KMS-11 (cell line): ENCODE measurements around the gene GRK4.
A peak's percentile ranks its signal among the peaks of the same experiment; 100 is the strongest.

Experiments
- H2AFZ ChIP-seq: fragments of 200-600 bp; sonication (generic); 2 replicates; pipeline ENCODE4 v1.6.1; 2016; ENCODE audit warnings: antibody characterized with exemption, mixed run types, low read depth
- H3K27ac ChIP-seq: fragments of 200-600 bp; sonication (generic); 2 replicates; pipeline ENCODE4 v1.6.1; 2016; ENCODE audit warnings: mild to moderate bottlenecking, mixed run types
- H3K27me3 ChIP-seq: fragments of 200-600 bp; sonication (generic); 2 replicates; pipeline ENCODE4 v1.6.1; 2017; ENCODE audit warnings: mild to moderate bottlenecking, low read depth, mixed run types, moderate library complexity; ENCODE audit not compliant: insufficient read depth
- H3K36me3 ChIP-seq: fragments of 200-600 bp; sonication (generic); 2 replicates; pipeline ENCODE4 v1.6.1; 2017; ENCODE audit warnings: mild to moderate bottlenecking, mixed run types; ENCODE audit not compliant: insufficient read depth
- H3K4me1 ChIP-seq: fragments of 200-600 bp; sonication (generic); 2 replicates; pipeline ENCODE4 v1.6.1; 2016; ENCODE audit warnings: mild to moderate bottlenecking, low read depth, mixed run types; ENCODE audit not compliant: poor library complexity, severe bottlenecking
- H3K4me2 ChIP-seq: fragments of 200-600 bp; sonication (generic); 2 replicates; pipeline ENCODE4 v1.7.0; 2016; ENCODE audit warnings: mild to moderate bottlenecking, mixed run types
- H3K4me3 ChIP-seq: fragments of 200-600 bp; sonication (generic); IDR thresholded peaks from 2 replicates; pipeline ENCODE4 v1.6.1; 2017; ENCODE audit warnings: low read depth, low read length, mixed read lengths; ENCODE audit not compliant: insufficient read depth
- H3K79me2 ChIP-seq: fragments of 200-600 bp; sonication (generic); 2 replicates; pipeline ENCODE4 v1.6.1; 2016; ENCODE audit warnings: low read depth, mixed run types; ENCODE audit not compliant: insufficient read depth
- H3K9ac ChIP-seq: fragments of 200-600 bp; sonication (generic); 2 replicates; pipeline ENCODE4 v1.6.1; 2016; ENCODE audit warnings: mild to moderate bottlenecking, mixed run types
- H4K20me1 ChIP-seq: fragments of 200-600 bp; sonication (generic); 2 replicates; pipeline ENCODE4 v1.6.1; 2016; ENCODE audit warnings: mild to moderate bottlenecking, mixed run types; ENCODE audit not compliant: insufficient read depth
- TF ChIP-seq, protein P1 (sequence below): fragments of 200-600 bp; sonication (generic); conservative IDR thresholded peaks from 2 replicates; pipeline ENCODE4 v1.6.1; 2017; ENCODE audit warnings: low read depth, mild to moderate bottlenecking, antibody characterized with exemption, low read length, moderate library complexity, mixed read lengths

GRK4 gene

GRCh38 chr4:2946812-2947600 is 16.4 kb upstream of the GRK4 start:
- Histone ChIP-seq H3K4me3 (no peak overlapping the region), H3K79me2 (no peaks in the 10 kb centered on the region), H3K4me2 (no peak overlapping the region), H3K4me1 (no peaks in the 10 kb centered on the region), H4K20me1 (no peaks in the 10 kb centered on the region), H3K27me3 (no peaks in the 10 kb centered on the region), H3K36me3 (no peaks in the 10 kb centered on the region; the same call in 1 of the 2 replicates), H2AFZ (no peak overlapping the region), H3K27ac (no peak overlapping the region), H3K9ac (no peak overlapping the region)
- TF ChIP-seq, protein P1, sequence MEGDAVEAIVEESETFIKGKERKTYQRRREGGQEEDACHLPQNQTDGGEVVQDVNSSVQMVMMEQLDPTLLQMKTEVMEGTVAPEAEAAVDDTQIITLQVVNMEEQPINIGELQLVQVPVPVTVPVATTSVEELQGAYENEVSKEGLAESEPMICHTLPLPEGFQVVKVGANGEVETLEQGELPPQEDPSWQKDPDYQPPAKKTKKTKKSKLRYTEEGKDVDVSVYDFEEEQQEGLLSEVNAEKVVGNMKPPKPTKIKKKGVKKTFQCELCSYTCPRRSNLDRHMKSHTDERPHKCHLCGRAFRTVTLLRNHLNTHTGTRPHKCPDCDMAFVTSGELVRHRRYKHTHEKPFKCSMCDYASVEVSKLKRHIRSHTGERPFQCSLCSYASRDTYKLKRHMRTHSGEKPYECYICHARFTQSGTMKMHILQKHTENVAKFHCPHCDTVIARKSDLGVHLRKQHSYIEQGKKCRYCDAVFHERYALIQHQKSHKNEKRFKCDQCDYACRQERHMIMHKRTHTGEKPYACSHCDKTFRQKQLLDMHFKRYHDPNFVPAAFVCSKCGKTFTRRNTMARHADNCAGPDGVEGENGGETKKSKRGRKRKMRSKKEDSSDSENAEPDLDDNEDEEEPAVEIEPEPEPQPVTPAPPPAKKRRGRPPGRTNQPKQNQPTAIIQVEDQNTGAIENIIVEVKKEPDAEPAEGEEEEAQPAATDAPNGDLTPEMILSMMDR = no peak

GRCh38 chr4:2947926-2948325 is 15.4 kb upstream of the GRK4 start:
- Histone ChIP-seq H3K4me2 (no peak overlapping the region), H3K4me3 (no peak overlapping the region), H2AFZ (no peak overlapping the region), H3K79me2 (no peaks in the 10 kb centered on the region), H3K9ac (no peak overlapping the region), H3K4me1 (no peaks in the 10 kb centered on the region), H4K20me1 (no peaks in the 10 kb centered on the region), H3K27ac (no peak overlapping the region), H3K36me3 (no peaks in the 10 kb centered on the region; the same call in 1 of the 2 replicates), H3K27me3 (no peaks in the 10 kb centered on the region)
- TF ChIP-seq, protein P1 = no peak

DNA sequence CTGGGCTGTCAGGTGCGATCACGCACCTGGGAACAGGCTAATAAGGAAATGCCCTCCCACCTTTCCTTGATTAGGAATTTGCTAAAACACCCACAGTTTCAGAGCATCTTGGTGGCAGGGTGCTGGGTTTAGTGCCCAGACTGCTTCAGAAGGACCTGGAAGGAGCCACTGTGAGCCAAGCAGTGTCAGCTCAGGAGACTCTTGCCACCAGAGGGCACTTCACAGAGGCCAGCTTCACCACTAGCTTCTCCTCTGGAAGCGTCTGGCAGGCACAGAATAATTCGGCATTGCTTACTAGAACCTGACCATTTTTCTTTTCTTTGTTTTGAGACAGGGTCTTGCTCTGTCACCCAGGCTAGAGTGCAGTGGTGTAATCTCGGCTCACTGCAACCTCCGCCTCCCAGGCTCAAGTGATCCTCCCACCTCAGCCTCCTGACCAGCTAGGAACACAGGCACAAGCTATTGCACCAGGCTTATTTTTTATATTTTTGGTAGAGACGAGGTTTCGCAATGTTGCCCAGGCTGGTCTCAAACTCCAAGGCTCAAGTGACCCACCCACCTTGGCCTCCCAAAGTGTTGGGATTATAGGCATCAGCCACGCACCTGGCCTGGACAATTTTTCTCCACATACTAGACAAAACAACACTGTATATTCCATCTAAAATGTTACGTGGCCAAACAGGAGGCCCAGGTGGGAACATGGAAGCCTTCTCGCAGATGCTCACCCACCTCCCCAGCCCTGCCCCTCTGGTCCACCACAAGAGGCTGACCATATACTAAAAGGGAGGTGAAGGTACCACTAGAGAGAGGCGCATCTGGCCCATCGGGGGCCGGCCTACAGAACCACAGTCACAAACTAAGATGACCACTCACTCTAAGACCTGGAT is 14.2 kb upstream of the GRK4 start:
- H3K4me2 ChIP-seq = no peak overlapping the region
- H4K20me1 ChIP-seq = no peaks in the 10 kb centered on the region
- TF ChIP-seq, protein P1 = 0 out of 2 replicates have a peak, but pooled peaks have one; percentile 27
- H3K4me1 ChIP-seq = no peaks in the 10 kb centered on the region
- no peaks in the 10 kb centered on the region for H3K27me3 ChIP-seq
- H3K79me2 ChIP-seq = no peaks in the 10 kb centered on the region
- H3K9ac ChIP-seq = no peak overlapping the region
- H3K4me3 ChIP-seq = no peak overlapping the region
- H3K27ac ChIP-seq = no peak overlapping the region
- H3K36me3 ChIP-seq = no peaks in the 10 kb centered on the region; the same call in 1 of the 2 replicates
- H2AFZ ChIP-seq = no peak overlapping the region

DNA sequence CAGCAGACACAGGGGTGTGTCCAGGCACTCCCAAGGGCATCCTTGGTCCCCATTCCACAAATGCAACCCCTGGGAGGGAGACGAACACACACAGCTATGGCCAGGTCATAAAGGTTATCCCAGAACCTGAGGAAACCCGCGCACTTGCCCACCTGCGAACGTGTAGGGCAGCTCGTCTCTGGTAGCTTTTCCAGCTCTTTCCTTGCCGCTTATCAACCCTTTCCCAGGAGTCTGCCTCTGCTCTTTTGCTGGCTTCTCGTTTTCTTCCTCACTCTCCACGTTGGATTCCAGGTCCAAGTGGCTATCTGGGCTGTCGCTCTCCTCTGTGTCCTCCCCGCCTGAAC is 13.6 kb upstream of the GRK4 start:
- TF ChIP-seq, protein P1 = no peak
- H3K27ac ChIP-seq = no peak overlapping the region
- H4K20me1 ChIP-seq = no peaks in the 10 kb centered on the region
- no peaks in the 10 kb centered on the region; the same call in 1 of the 2 replicates for H3K36me3 ChIP-seq
- no peak overlapping the region for H2AFZ ChIP-seq
- H3K9ac ChIP-seq = no peak overlapping the region
- no peak overlapping the region for H3K4me3 ChIP-seq
- H3K79me2 ChIP-seq = no peaks in the 10 kb centered on the region
- no peak overlapping the region for H3K4me2 ChIP-seq
- no peaks in the 10 kb centered on the region for H3K4me1 ChIP-seq
- no peaks in the 10 kb centered on the region for H3K27me3 ChIP-seq
